ENCODE results near the gene MAN1B1.

GRCh38 chr9:137080260-137081122 is 6.3 kb upstream of the MAN1B1 start:
- TF ChIP-seq CTCF (conservative IDR thresholded peaks at IDR 0.05; ENCODE audit: low read depth, low read length) (no peak), SMC3 (IDR thresholded peaks at IDR 0.05; ENCODE audit: low read depth, low read length) (no peak), RAD21 (IDR thresholded peaks at IDR 0.05; ENCODE audit: low read length) (no peak), NFE2L2 (IDR thresholded peaks at IDR 0.05; ENCODE audit: low read depth, low read length) (no peak), POLR2A (IDR thresholded peaks at IDR 0.05; ENCODE audit: low read depth, low read length) (no peak), CEBPB (IDR thresholded peaks at IDR 0.05; ENCODE audit: low read depth, low read length) (no peak), CHD1 (IDR thresholded peaks at IDR 0.05; ENCODE audit: low read depth, low read length) (no peak), USF2 (IDR thresholded peaks at IDR 0.05; ENCODE audit: low read depth, low read length) (no peak), MXI1 (IDR thresholded peaks at IDR 0.05; ENCODE audit: borderline replicate concordance, low read depth, low read length) (no peak), RFX5 (IDR thresholded peaks at IDR 0.05; ENCODE audit: low read depth, low read length) (no peak)
